CD14-positive monocyte (primary cell): ENCODE measurements around the gene USP1. TPM values are rescaled to one million over a fixed set of nuclear protein-coding genes. Genes with fewer than 3 reads are reported as not detected.

Experiments used
- DNase-seq, 3 donors: peaks; one replicate each; pipeline ENCODE4 v3.0.0-alpha.2; 2011 to 2022
- H2AFZ ChIP-seq: 2 replicates; pipeline ENCODE4 v1.6.0; 2012; ENCODE audit warnings: mild to moderate bottlenecking, low read depth, low read length, inconsistent platforms; ENCODE audit not compliant: insufficient read depth, poor library complexity, severe bottlenecking
- H3K27ac ChIP-seq, 2 donors: 1 replicate in 1 of 2; 2 replicates in 1 of 2; pipeline ENCODE4 v1.5.1; 2012 to 2013; ENCODE audit warnings: low read length in 2 of 2, control low read depth in 1 of 2, inconsistent platforms in 1 of 2, low read depth in 1 of 2, mild to moderate bottlenecking in 1 of 2
- H3K27me3 ChIP-seq, 2 donors: one replicate each; pipeline versions ENCODE4 v1.6.0 to v1.6.1; 2011 to 2013; ENCODE audit warnings: low read length in 2 of 2; ENCODE audit not compliant: control insufficient read depth in 2 of 2, insufficient read depth in 2 of 2
- H3K36me3 ChIP-seq, 2 donors: replicated peaks in 1 of 2; 1 replicate in 1 of 2; 2 replicates in 1 of 2; pipeline versions ENCODE4 v1.5.1 to v1.6.1; 2012 to 2013; ENCODE audit warnings: low read length in 2 of 2, control low read depth in 1 of 2, inconsistent platforms in 1 of 2, mild to moderate bottlenecking in 1 of 2; ENCODE audit not compliant: insufficient read depth in 2 of 2, control insufficient read depth in 1 of 2
- H3K4me1 ChIP-seq, 2 donors: 1 replicate in 1 of 2; 2 replicates in 1 of 2; pipeline versions ENCODE4 v1.5.1 to v1.6.1; 2012 to 2013; ENCODE audit warnings: low read length in 2 of 2, control low read depth in 1 of 2, inconsistent platforms in 1 of 2, mild to moderate bottlenecking in 1 of 2, moderate library complexity in 1 of 2; ENCODE audit not compliant: insufficient read depth in 2 of 2, control insufficient read depth in 1 of 2
- H3K4me2 ChIP-seq: replicated peaks from 2 replicates; pipeline ENCODE3; 2012; ENCODE audit warnings: low read length, moderate library complexity, mild to moderate bottlenecking; ENCODE audit not compliant: poor library complexity, severe bottlenecking; ENCODE audit errors: extremely low read depth
- H3K4me3 ChIP-seq, 3 experiments: fragments of 200-600 bp in 1 of 3; sonication (generic) in 1 of 3; replicated peaks in 1 of 3; 1 replicate in 2 of 3; 2 replicates in 1 of 3; pipeline ENCODE4 v1.5.1; 2011 to 2013; ENCODE audit warnings: low read length in 3 of 3, mild to moderate bottlenecking in 3 of 3, control low read depth in 2 of 3, low read depth in 2 of 3, inconsistent platforms in 1 of 3, moderate library complexity in 1 of 3
- H3K79me2 ChIP-seq: 2 replicates; pipeline ENCODE4 v1.6.0; 2012; ENCODE audit warnings: mild to moderate bottlenecking, control low read depth, inconsistent platforms, low read length, moderate library complexity; ENCODE audit not compliant: insufficient read depth
- H3K9ac ChIP-seq: 2 replicates; pipeline ENCODE4 v1.6.0; 2017; ENCODE audit warnings: low read length, mild to moderate bottlenecking; ENCODE audit not compliant: insufficient read depth, poor library complexity, severe bottlenecking
- H3K9me3 ChIP-seq, 2 donors: replicated peaks in 1 of 2; 1 replicate in 1 of 2; 2 replicates in 1 of 2; pipeline versions ENCODE4 v1.5.1 to v1.6.1; 2012 to 2013; ENCODE audit warnings: low read length in 2 of 2, control low read depth in 1 of 2; ENCODE audit not compliant: control insufficient read depth in 1 of 2, insufficient read depth in 1 of 2
- H4K20me1 ChIP-seq: 2 replicates; pipeline ENCODE4 v1.6.0; 2012; ENCODE audit warnings: mild to moderate bottlenecking, low read length, control low read depth, moderate library complexity; ENCODE audit not compliant: insufficient read depth
- H3K27ac Mint-ChIP-seq, 7 donors: one replicate each; pipeline ENCODE4 v1.8.0; 2020; ENCODE audit warnings: mild to moderate bottlenecking in 7 of 7, mixed read lengths in 7 of 7, moderate library complexity in 6 of 7, inconsistent platforms in 2 of 7
- H3K27me3 Mint-ChIP-seq, 3 donors: one replicate each; pipeline ENCODE4 v1.8.0; 2021 to 2022; ENCODE audit warnings: low read depth in 3 of 3, mild to moderate bottlenecking in 3 of 3, mixed read lengths in 3 of 3, moderate library complexity in 3 of 3, inconsistent platforms in 1 of 3
- H3K36me3 Mint-ChIP-seq, 2 donors: one replicate each; pipeline ENCODE4 v1.8.0; 2020; ENCODE audit warnings: mixed read lengths in 2 of 2, inconsistent platforms in 1 of 2, mild to moderate bottlenecking in 1 of 2
- H3K4me1 Mint-ChIP-seq: one replicate; pipeline ENCODE4 v1.8.0; 2020; ENCODE audit warnings: mild to moderate bottlenecking, mixed read lengths
- H3K4me3 Mint-ChIP-seq, 2 donors: one replicate each; pipeline ENCODE4 v1.8.0; 2020; ENCODE audit warnings: mild to moderate bottlenecking in 2 of 2, mixed read lengths in 2 of 2, moderate library complexity in 1 of 2
- H3K9me3 Mint-ChIP-seq, 7 donors: one replicate each; pipeline ENCODE4 v1.8.0; 2020 to 2022; ENCODE audit warnings: mixed read lengths in 7 of 7, mild to moderate bottlenecking in 6 of 7, moderate library complexity in 6 of 7, inconsistent platforms in 2 of 7
- WGBS: methylation state at CpG from one replicate; pipeline ENCODE4 v1.1.5; 2013; ENCODE audit warnings: missing lambda C conversion rate; ENCODE audit not compliant: insufficient coverage; 5-methylcytosine and 5-hydroxymethylcytosine counted together
- intact Hi-C, 2 donors: fragments of 100-400 bp; cut with micrococcal nuclease; formaldehyde crosslinking; loops; one replicate each; pipeline versions ENCODE4 v1.15.0 to v1.15.1; 2023
- polyA plus RNA-seq, 3 donors: library from polyadenylated mRNA; depleted of rRNA in 1 of 3; unstranded in 2 of 3; stranded (reverse) in 1 of 3; fragments of 300-500 nt in 2 of 3; fragments of >200 nt in 1 of 3; fragmentation: Illumina TruSeq in 2 of 3; gene quantifications; 1 replicate in 2 of 3; 2 replicates in 1 of 3; pipeline ENCODE4 v1.2.3, GENCODE V29; 2012 to 2021
- TF ChIP-seq, protein P1 (sequence below): fragments of 200-600 bp; IDR thresholded peaks from one replicate; pipeline ENCODE4 v1.8.0; 2022; ENCODE audit warnings: antibody characterized with exemption, mild to moderate bottlenecking

The USP1 gene
- polyA plus RNA-seq, 3 donors = 5.3 to 24.0 (median 13.6) TPM

DNA sequence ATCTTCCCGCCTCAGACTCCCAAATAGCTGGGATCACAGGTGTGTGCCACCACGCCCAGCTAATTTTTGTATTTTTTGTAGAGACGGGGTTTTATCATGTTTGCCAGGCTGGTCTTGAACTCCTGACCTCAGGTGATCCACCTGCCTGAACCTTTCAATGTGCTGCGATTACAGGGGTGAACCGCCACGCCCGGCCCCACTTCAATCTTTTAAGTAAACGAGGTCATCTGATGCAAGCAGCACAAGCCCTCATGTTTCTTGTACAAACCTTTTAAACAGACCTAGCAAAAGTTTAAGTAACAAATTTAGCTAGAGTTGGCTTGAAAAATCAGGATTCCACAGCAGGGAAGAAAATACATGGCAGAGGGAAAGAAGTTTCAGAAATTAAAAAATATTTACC, 21.2 kb upstream of the USP1 start:
- no peaks in the 10 kb centered on the region for H3K4me1 Mint-ChIP-seq
- TF ChIP-seq, protein P1, sequence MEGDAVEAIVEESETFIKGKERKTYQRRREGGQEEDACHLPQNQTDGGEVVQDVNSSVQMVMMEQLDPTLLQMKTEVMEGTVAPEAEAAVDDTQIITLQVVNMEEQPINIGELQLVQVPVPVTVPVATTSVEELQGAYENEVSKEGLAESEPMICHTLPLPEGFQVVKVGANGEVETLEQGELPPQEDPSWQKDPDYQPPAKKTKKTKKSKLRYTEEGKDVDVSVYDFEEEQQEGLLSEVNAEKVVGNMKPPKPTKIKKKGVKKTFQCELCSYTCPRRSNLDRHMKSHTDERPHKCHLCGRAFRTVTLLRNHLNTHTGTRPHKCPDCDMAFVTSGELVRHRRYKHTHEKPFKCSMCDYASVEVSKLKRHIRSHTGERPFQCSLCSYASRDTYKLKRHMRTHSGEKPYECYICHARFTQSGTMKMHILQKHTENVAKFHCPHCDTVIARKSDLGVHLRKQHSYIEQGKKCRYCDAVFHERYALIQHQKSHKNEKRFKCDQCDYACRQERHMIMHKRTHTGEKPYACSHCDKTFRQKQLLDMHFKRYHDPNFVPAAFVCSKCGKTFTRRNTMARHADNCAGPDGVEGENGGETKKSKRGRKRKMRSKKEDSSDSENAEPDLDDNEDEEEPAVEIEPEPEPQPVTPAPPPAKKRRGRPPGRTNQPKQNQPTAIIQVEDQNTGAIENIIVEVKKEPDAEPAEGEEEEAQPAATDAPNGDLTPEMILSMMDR = no peak
- Histone ChIP-seq H2AFZ (no peak overlapping the region), H3K9ac (no peak overlapping the region), H3K4me1 (no peaks in the 10 kb centered on the region), H3K27ac (no peak overlapping the region), H3K4me2 (no peak overlapping the region), H3K79me2 (no peaks in the 10 kb centered on the region), H3K27me3 (no peaks in the 10 kb centered on the region), H4K20me1 (no peaks in the 10 kb centered on the region), H3K9me3 (no peaks in the 10 kb centered on the region), H3K4me3 (no peak overlapping the region), H3K36me3 (no peaks in the 10 kb centered on the region)
- no peak overlapping the region for H3K27ac Mint-ChIP-seq
- intact Hi-C loops = no loop called here
- peaks cover 0 to 2% (median 0%) of the 10 kb centered on the region in 7 donors for H3K9me3 Mint-ChIP-seq
- no peak for DNase-seq
- no peaks in the 10 kb centered on the region for H3K36me3 Mint-ChIP-seq
- no peak overlapping the region for H3K4me3 Mint-ChIP-seq
- 96% methylated on average over 6 of the region's 8 CpGs for WGBS
- peaks cover 0 to 1% (median 0%) of the 10 kb centered on the region in 3 donors for H3K27me3 Mint-ChIP-seq

DNA sequence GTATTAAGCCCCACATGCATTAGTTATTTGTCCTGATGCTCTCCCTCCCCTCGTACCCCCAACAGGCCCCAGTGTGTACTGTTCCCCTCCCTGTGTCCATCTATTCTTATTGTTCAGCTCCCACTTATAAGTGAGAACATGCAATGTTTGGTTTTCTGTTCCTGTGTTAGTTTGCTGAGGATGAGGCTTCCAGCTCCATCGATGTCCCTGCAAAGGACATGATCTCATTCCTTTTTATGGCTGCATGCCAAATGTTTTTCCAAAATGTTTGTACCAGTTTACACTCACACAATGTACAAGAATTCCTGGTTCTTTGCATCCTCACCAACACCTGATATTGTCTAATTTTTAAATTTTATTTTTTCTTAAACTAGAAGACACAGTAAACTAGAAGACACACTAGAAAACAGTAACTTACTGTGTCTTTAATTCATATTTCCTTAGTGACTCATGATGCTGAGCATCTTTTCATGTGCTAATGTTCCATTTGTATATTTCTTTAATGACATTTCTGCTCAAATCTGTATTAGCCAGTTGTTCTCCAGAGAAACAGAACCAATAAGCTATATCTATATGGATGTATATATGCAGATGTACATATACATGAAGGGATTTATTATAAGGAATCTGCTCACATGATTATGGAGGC, 19.4 kb upstream of the USP1 start:
- H4K20me1 ChIP-seq = no peaks in the 10 kb centered on the region
- WGBS = 100% methylated on average over 1 of the region's 2 CpGs
- intact Hi-C loops = no loop called here
- Mint-ChIP-seq H3K36me3 (no peaks in the 10 kb centered on the region), H3K4me1 (no peaks in the 10 kb centered on the region), H3K27me3 (peaks cover 0 to 1% (median 0%) of the 10 kb centered on the region in 3 donors), H3K27ac (no peak overlapping the region), H3K4me3 (no peak overlapping the region), H3K9me3 (peaks cover 0 to 2% (median 0%) of the 10 kb centered on the region in 7 donors)
- H3K27ac ChIP-seq = no peak overlapping the region
- no peaks in the 10 kb centered on the region for H3K9me3 ChIP-seq
- H3K4me1 ChIP-seq = no peaks in the 10 kb centered on the region
- DNase-seq = no peak
- no peak overlapping the region for H3K4me2 ChIP-seq
- no peak overlapping the region for H3K9ac ChIP-seq
- H3K27me3 ChIP-seq = no peaks in the 10 kb centered on the region
- H2AFZ ChIP-seq = no peak overlapping the region
- H3K36me3 ChIP-seq = no peaks in the 10 kb centered on the region
- H3K4me3 ChIP-seq = no peak overlapping the region
- TF ChIP-seq, protein P1 = no peak
- no peaks in the 10 kb centered on the region for H3K79me2 ChIP-seq
